Measurements from ENCODE around the gene DGKD.

- no peak for TF ChIP-seq POLR2A (IDR thresholded peaks at IDR 0.05)
- no peak for TF ChIP-seq CTCF (IDR thresholded peaks at IDR 0.05)
Observed at GRCh38 chr2:233343171-233343705, 11.1 kb upstream of the DGKD start.
